WTC11 (cell line): ENCODE data around the gene PTPRCAP. TPM values are rescaled to one million over a fixed set of nuclear protein-coding genes. Genes with fewer than 3 reads are reported as not detected.

Experiments used
- ATAC-seq: fragments of 200-7000 bp; cut with Tn5 transposase; 2 replicates; pipeline ENCODE4 v1.10.0; 2021; ENCODE audit warnings: mild to moderate bottlenecking, moderate library complexity
- CTCF ChIA-PET: fragments of 300-600 bp; sonication (Branson Sonifier 250); formaldehyde crosslinking; loops from one replicate; lab custom pipeline; 2021; ENCODE audit warnings: antibody characterized with exemption; lab: Charles Lee
- POLR2A ChIA-PET: fragments of 350-600 bp; sonication (Branson Sonifier 250); formaldehyde crosslinking; loops from one replicate; lab custom pipeline; 2021; ENCODE audit warnings: antibody characterized with exemption; lab: Charles Lee
- DNase-seq: peaks from one replicate; pipeline ENCODE4 v3.0.0; 2021; ENCODE audit warnings: low spot score
- H3K27ac Mint-ChIP-seq: 2 replicates; pipeline ENCODE4 v1.8.0; 2021; ENCODE audit warnings: mixed read lengths
- H3K27me3 Mint-ChIP-seq: 2 replicates; pipeline ENCODE4 v1.8.0; 2021; ENCODE audit warnings: low read depth, mild to moderate bottlenecking, moderate library complexity, mixed read lengths
- H3K36me3 Mint-ChIP-seq: 2 replicates; pipeline ENCODE4 v1.8.0; 2021; ENCODE audit warnings: mixed read lengths
- H3K4me1 Mint-ChIP-seq: 2 replicates; pipeline ENCODE4 v1.8.0; 2022; ENCODE audit warnings: mixed read lengths
- H3K4me3 Mint-ChIP-seq: 2 replicates; pipeline ENCODE4 v1.8.0; 2021; ENCODE audit warnings: mild to moderate bottlenecking, moderate library complexity, mixed read lengths
- H3K9me3 Mint-ChIP-seq: 2 replicates; pipeline ENCODE4 v1.8.0; 2021; ENCODE audit warnings: mixed read lengths
- EMX1 ChIP-seq: fragments of 250-450 bp; sonication (Bioruptor Pico); IDR thresholded peaks from 2 replicates; pipeline ENCODE4 v1.8.0; 2021; ENCODE audit warnings: mild to moderate bottlenecking
- ESRRA ChIP-seq: sonication (generic); formaldehyde crosslinking; IDR thresholded peaks from 2 replicates; pipeline ENCODE4 v1.8.1; 2022; ENCODE audit warnings: mild to moderate bottlenecking, missing genetic modification reagents, borderline replicate concordance
- FOXJ3 ChIP-seq: sonication (generic); formaldehyde crosslinking; IDR thresholded peaks from 2 replicates; pipeline ENCODE4 v1.9.0; 2021; ENCODE audit warnings: missing genetic modification reagents, mild to moderate bottlenecking, borderline replicate concordance
- FOXK1 ChIP-seq: sonication (generic); formaldehyde crosslinking; IDR thresholded peaks from 2 replicates; pipeline ENCODE4 v1.8.0; 2022; ENCODE audit warnings: mild to moderate bottlenecking, moderate library complexity, missing genetic modification reagents
- FOXP1 ChIP-seq: sonication (generic); formaldehyde crosslinking; IDR thresholded peaks from 2 replicates; pipeline ENCODE4 v1.8.0; 2022; ENCODE audit warnings: missing genetic modification reagents, mild to moderate bottlenecking, moderate library complexity, borderline replicate concordance
- GTF2I ChIP-seq: fragments of 250-450 bp; sonication (Bioruptor Pico); conservative IDR thresholded peaks from 2 replicates; pipeline ENCODE4 v1.4.0; 2021; ENCODE audit warnings: mild to moderate bottlenecking
- IRF2 ChIP-seq: sonication (generic); formaldehyde crosslinking; IDR thresholded peaks from 2 replicates; pipeline ENCODE4 v1.8.0; 2022; ENCODE audit warnings: low read depth, missing genetic modification reagents, borderline replicate concordance
- JUN ChIP-seq: sonication (generic); formaldehyde crosslinking; IDR thresholded peaks from 2 replicates; pipeline ENCODE4 v1.8.0; 2023; ENCODE audit warnings: mild to moderate bottlenecking, missing genetic modification reagents
- NFE2L1 ChIP-seq: sonication (generic); formaldehyde crosslinking; IDR thresholded peaks from 2 replicates; pipeline ENCODE4 v1.8.1; 2023; ENCODE audit warnings: missing genetic modification reagents
- NFYB ChIP-seq: sonication (generic); formaldehyde crosslinking; conservative IDR thresholded peaks from 2 replicates; pipeline ENCODE4 v1.8.0; 2022; ENCODE audit warnings: low read depth, missing genetic modification reagents
- NR1H2 ChIP-seq: sonication (generic); formaldehyde crosslinking; IDR thresholded peaks from 2 replicates; pipeline ENCODE4 v1.9.0; 2021; ENCODE audit warnings: mild to moderate bottlenecking, moderate library complexity, missing genetic modification reagents
- SMAD3 ChIP-seq: sonication (generic); formaldehyde crosslinking; IDR thresholded peaks from 2 replicates; pipeline ENCODE4 v1.8.0; 2022; ENCODE audit warnings: missing genetic modification reagents, mild to moderate bottlenecking, borderline replicate concordance
- SOX15 ChIP-seq: fragments of 250-450 bp; sonication (Bioruptor Pico); IDR thresholded peaks from 2 replicates; pipeline ENCODE4 v1.9.0; 2021; ENCODE audit warnings: mild to moderate bottlenecking
- SP1 ChIP-seq: sonication (generic); formaldehyde crosslinking; conservative IDR thresholded peaks from 2 replicates; pipeline ENCODE4 v1.8.1; 2022; ENCODE audit warnings: missing genetic modification reagents
- TCF7 ChIP-seq: sonication (generic); formaldehyde crosslinking; IDR thresholded peaks from 2 replicates; pipeline ENCODE4 v1.8.0; 2022; ENCODE audit warnings: mild to moderate bottlenecking, low read depth, missing genetic modification reagents, moderate library complexity
- ZNF219 ChIP-seq: sonication (generic); formaldehyde crosslinking; IDR thresholded peaks from 2 replicates; pipeline ENCODE4 v1.8.0; 2023; ENCODE audit warnings: missing genetic modification reagents, mild to moderate bottlenecking, borderline replicate concordance
- ZNF263 ChIP-seq: sonication (generic); formaldehyde crosslinking; IDR thresholded peaks from 2 replicates; pipeline ENCODE4 v1.8.1; 2022; ENCODE audit warnings: low read depth, mild to moderate bottlenecking, moderate library complexity, missing genetic modification reagents
- ZNF396 ChIP-seq: fragments of 250-450 bp; sonication (Bioruptor Pico); IDR thresholded peaks from 2 replicates; pipeline ENCODE4 v1.8.0; 2021; ENCODE audit warnings: mild to moderate bottlenecking, moderate library complexity, borderline replicate concordance
- ZNF416 ChIP-seq: fragments of 250-450 bp; sonication (Bioruptor Pico); IDR thresholded peaks from 2 replicates; pipeline ENCODE4 v1.9.0; 2021; ENCODE audit warnings: mild to moderate bottlenecking, inconsistent platforms
- total RNA-seq: library from RNA; stranded (reverse); gene quantifications from 3 replicates; pipeline ENCODE4 v1.2.3, GENCODE V29; 2021
- TF ChIP-seq, protein P1 (sequence below): sonication (generic); formaldehyde crosslinking; IDR thresholded peaks from 2 replicates; pipeline ENCODE4 v1.8.0; 2022; ENCODE audit warnings: mild to moderate bottlenecking, missing genetic modification reagents
- TF ChIP-seq, protein P2 (sequence below): sonication (generic); formaldehyde crosslinking; IDR thresholded peaks from 2 replicates; pipeline ENCODE4 v1.8.1; 2023; ENCODE audit warnings: mild to moderate bottlenecking, missing genetic modification reagents
- TF ChIP-seq, protein P3 (sequence below): sonication (generic); formaldehyde crosslinking; IDR thresholded peaks from 2 replicates; pipeline ENCODE4 v1.8.1; 2022; ENCODE audit warnings: mild to moderate bottlenecking, moderate library complexity, missing genetic modification reagents
- TF ChIP-seq, protein P4 (sequence below): sonication (generic); formaldehyde crosslinking; IDR thresholded peaks from 2 replicates; pipeline ENCODE4 v1.8.0; 2022; ENCODE audit warnings: mild to moderate bottlenecking, missing genetic modification reagents
- TF ChIP-seq, protein P5 (sequence below): sonication (generic); formaldehyde crosslinking; IDR thresholded peaks from 2 replicates; pipeline ENCODE4 v1.8.0; 2022; ENCODE audit warnings: mild to moderate bottlenecking, missing genetic modification reagents
- TF ChIP-seq, protein P6 (sequence below): fragments of 250-450 bp; sonication (Bioruptor Pico); IDR thresholded peaks from 2 replicates; pipeline ENCODE4 v1.9.0; 2021; ENCODE audit warnings: moderate library complexity, mild to moderate bottlenecking, inconsistent platforms, borderline replicate concordance
- TF ChIP-seq, protein P7 (sequence below): sonication (generic); formaldehyde crosslinking; IDR thresholded peaks from 2 replicates; pipeline ENCODE4 v1.8.1; 2022; ENCODE audit warnings: low read depth, mild to moderate bottlenecking, moderate library complexity, missing genetic modification reagents, borderline replicate concordance

Gene PTPRCAP
- total RNA-seq, 1 experiment from 2014 or later: 3.6 TPM

DNA sequence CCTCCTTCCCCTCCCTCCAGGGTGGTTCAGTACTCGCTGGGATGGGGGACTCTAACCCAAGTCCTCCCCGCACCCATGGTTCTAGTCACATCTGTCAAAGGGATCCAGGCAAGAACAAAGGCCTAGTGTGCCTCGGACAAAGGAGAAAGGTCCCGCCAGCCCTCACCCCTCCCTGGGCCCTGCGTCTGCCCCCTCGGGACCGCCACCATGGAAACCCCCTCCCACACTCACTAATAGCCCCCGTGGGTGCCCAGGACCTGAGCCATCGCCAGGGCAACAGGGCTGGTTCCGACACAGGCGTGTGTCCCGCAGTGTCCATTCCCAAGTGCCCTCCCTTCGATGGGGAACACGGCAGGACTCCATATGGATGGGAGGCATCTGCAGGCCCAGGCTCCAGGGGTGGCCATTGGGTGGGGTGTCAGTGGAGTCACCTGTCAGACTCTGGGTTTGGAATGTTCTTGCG lies 27.1 kb downstream of the PTPRCAP start:
- POLR2A ChIA-PET: no interaction called here
- CTCF ChIA-PET: no interaction called here
- Mint-ChIP-seq H3K27ac (no peak overlapping the region), H3K27me3 (peaks cover 21% of the 10 kb centered on the region), H3K9me3 (no peaks in the 10 kb centered on the region), H3K36me3 (no peaks in the 10 kb centered on the region), H3K4me3 (0 out of 2 replicates have a peak overlapping the region, but pooled peaks have one; percentile 22), H3K4me1 (peaks cover 16% of the 10 kb centered on the region)
- no peak for ATAC-seq
- no peak for DNase-seq
- TF ChIP-seq FOXP1 (CRISPR knock-in tag) (0 out of 2 replicates have a peak, but pooled peaks have one; percentile 12), JUN (CRISPR knock-in tag) (no peak), NR1H2 (no peak)
- TF ChIP-seq, protein P1, sequence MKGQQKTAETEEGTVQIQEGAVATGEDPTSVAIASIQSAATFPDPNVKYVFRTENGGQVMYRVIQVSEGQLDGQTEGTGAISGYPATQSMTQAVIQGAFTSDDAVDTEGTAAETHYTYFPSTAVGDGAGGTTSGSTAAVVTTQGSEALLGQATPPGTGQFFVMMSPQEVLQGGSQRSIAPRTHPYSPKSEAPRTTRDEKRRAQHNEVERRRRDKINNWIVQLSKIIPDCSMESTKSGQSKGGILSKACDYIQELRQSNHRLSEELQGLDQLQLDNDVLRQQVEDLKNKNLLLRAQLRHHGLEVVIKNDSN: no peak
- TF ChIP-seq, all 79 proteins: peak for 1

DNA sequence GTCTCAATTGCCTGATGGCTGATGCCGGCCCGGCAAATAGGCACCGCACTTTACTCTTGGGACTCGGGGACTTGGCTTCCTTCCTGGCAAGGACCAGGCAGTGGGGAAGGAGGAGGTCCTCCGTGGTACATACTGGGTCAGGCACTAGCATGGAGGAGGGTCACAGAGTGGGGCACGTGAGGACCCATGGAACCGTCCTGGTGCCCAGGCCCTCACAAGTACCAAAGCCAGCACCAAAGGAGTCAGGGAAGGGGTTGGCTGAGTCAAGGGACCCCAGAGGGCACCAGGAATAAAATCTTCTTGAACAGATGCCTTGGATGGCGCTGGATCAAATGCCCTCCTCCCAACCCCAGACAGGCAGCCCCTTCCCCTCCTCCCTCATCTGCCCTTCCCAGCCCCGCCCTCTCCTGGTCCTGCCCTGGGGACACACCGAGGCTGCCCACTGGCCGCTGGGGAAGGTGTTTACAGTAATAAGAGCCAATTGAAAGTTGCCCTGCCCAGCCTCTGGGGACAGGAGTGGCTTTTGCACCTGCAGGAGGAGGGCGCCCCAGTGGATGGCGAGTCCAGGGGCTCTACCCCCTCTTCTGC lies 27.6 kb downstream of the PTPRCAP start:
- TF ChIP-seq GTF2I (CRISPR knock-in tag): no peak
- TF ChIP-seq, protein P2, sequence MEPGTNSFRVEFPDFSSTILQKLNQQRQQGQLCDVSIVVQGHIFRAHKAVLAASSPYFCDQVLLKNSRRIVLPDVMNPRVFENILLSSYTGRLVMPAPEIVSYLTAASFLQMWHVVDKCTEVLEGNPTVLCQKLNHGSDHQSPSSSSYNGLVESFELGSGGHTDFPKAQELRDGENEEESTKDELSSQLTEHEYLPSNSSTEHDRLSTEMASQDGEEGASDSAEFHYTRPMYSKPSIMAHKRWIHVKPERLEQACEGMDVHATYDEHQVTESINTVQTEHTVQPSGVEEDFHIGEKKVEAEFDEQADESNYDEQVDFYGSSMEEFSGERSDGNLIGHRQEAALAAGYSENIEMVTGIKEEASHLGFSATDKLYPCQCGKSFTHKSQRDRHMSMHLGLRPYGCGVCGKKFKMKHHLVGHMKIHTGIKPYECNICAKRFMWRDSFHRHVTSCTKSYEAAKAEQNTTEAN (CRISPR knock-in tag): no peak
- TF ChIP-seq SMAD3 (CRISPR knock-in tag): no peak
- TF ChIP-seq FOXK1 (CRISPR knock-in tag): peak; percentile 91
- TF ChIP-seq SP1 (CRISPR knock-in tag): peak; percentile 47; the same call in 1 of the 2 replicates
- 0 out of 2 replicates have a peak, but pooled peaks have one; percentile 65 for TF ChIP-seq FOXP1 (CRISPR knock-in tag)
- no peak for TF ChIP-seq SOX15 (CRISPR knock-in tag)
- TF ChIP-seq NFYB (CRISPR knock-in tag): peak; percentile 57; the same call in 1 of the 2 replicates
- TF ChIP-seq NFE2L1 (CRISPR knock-in tag): no peak
- Mint-ChIP-seq H3K27me3 (peaks cover 21% of the 10 kb centered on the region), H3K4me3 (peak overlapping the region; percentile 22; the same call in 1 of the 2 replicates), H3K4me1 (peaks cover 16% of the 10 kb centered on the region), H3K36me3 (no peaks in the 10 kb centered on the region), H3K9me3 (no peaks in the 10 kb centered on the region), H3K27ac (no peak overlapping the region; the same call in 1 of the 2 replicates)
- POLR2A ChIA-PET: no interaction called here
- peak; percentile 89 for ATAC-seq
- peak; percentile 85 for DNase-seq
- CTCF ChIA-PET: no interaction called here

DNA sequence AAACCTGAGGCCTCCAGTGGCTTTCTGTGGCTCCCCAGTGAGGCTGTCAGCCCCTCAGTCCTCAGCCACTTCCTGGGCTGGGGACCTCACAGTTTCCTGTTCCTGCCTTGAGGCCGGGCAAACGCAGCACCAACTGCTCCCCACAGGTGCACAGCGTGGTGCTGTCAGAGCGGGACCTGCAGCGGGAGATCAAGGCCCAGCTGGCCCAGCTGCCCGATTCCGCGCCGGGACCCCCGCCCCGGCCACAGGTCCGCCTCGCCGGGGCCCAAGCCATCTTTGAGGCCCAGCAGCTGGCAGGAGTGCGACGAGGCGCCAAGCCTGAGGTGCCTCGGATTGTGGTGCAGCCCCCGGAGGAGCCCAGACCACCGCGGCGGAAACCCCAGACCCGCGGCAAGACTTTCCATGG lies 28.2 kb downstream of the PTPRCAP start:
- H3K27ac Mint-ChIP-seq: no peak overlapping the region
- DNase-seq: no peak
- ATAC-seq: no peak

More for the DNA sequence above, 28.2 kb downstream of the PTPRCAP start:
- CTCF ChIA-PET: no interaction called here
- TF ChIP-seq ZNF396 (CRISPR knock-in tag): no peak
- no peak for TF ChIP-seq ZNF416
- TF ChIP-seq FOXJ3 (CRISPR knock-in tag): no peak
- TF ChIP-seq EMX1 (CRISPR knock-in tag): no peak
- no peak for TF ChIP-seq ESRRA (CRISPR knock-in tag)
- TF ChIP-seq, protein P3, sequence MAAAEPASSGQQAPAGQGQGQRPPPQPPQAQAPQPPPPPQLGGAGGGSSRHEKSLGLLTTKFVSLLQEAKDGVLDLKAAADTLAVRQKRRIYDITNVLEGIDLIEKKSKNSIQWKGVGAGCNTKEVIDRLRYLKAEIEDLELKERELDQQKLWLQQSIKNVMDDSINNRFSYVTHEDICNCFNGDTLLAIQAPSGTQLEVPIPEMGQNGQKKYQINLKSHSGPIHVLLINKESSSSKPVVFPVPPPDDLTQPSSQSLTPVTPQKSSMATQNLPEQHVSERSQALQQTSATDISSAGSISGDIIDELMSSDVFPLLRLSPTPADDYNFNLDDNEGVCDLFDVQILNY: no peak
- no peak for TF ChIP-seq FOXK1 (CRISPR knock-in tag)
- TF ChIP-seq ZNF219 (CRISPR knock-in tag): no peak
- no peak for TF ChIP-seq IRF2 (CRISPR knock-in tag)
- no peak for TF ChIP-seq NFE2L1 (CRISPR knock-in tag)
- TF ChIP-seq, protein P4, sequence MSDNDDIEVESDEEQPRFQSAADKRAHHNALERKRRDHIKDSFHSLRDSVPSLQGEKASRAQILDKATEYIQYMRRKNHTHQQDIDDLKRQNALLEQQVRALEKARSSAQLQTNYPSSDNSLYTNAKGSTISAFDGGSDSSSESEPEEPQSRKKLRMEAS (CRISPR knock-in tag): no peak
- TF ChIP-seq, protein P5, sequence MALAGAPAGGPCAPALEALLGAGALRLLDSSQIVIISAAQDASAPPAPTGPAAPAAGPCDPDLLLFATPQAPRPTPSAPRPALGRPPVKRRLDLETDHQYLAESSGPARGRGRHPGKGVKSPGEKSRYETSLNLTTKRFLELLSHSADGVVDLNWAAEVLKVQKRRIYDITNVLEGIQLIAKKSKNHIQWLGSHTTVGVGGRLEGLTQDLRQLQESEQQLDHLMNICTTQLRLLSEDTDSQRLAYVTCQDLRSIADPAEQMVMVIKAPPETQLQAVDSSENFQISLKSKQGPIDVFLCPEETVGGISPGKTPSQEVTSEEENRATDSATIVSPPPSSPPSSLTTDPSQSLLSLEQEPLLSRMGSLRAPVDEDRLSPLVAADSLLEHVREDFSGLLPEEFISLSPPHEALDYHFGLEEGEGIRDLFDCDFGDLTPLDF (CRISPR knock-in tag): no peak
- no peak for TF ChIP-seq TCF7 (CRISPR knock-in tag)
- TF ChIP-seq ZNF263 (CRISPR knock-in tag): no peak
- TF ChIP-seq, protein P6, sequence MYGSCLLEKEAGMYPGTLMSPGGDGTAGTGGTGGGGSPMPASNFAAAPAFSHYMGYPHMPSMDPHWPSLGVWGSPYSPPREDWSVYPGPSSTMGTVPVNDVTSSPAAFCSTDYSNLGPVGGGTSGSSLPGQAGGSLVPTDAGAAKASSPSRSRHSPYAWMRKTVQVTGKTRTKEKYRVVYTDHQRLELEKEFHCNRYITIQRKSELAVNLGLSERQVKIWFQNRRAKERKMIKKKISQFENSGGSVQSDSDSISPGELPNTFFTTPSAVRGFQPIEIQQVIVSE: no peak
- TF ChIP-seq, protein P7, sequence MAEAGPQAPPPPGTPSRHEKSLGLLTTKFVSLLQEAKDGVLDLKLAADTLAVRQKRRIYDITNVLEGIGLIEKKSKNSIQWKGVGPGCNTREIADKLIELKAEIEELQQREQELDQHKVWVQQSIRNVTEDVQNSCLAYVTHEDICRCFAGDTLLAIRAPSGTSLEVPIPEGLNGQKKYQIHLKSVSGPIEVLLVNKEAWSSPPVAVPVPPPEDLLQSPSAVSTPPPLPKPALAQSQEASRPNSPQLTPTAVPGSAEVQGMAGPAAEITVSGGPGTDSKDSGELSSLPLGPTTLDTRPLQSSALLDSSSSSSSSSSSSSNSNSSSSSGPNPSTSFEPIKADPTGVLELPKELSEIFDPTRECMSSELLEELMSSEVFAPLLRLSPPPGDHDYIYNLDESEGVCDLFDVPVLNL (CRISPR knock-in tag): no peak
- peaks cover 21% of the 10 kb centered on the region for H3K27me3 Mint-ChIP-seq
- no peak overlapping the region for H3K4me3 Mint-ChIP-seq
- H3K36me3 Mint-ChIP-seq: no peaks in the 10 kb centered on the region
- POLR2A ChIA-PET: no interaction called here
- no peaks in the 10 kb centered on the region for H3K9me3 Mint-ChIP-seq
- H3K4me1 Mint-ChIP-seq: peaks cover 16% of the 10 kb centered on the region
